Astrocyte (in vitro differentiated cells and primary cell): ENCODE data around the gene ERC1. TPM values are rescaled to one million over a fixed set of nuclear protein-coding genes. Genes with fewer than 3 reads are reported as not detected.

Experiments
- DNase-seq: peaks from one replicate; pipeline ENCODE4 v3.0.0-alpha.2; 2010; ENCODE audit warnings: low read depth
- FAIRE-seq: peaks from 2 replicates; lab custom pipeline; 2011; peaks lifted over from hg19 to GRCh38; lab: Jason Lieb, UNC
- H2AFZ ChIP-seq: 2 replicates; pipeline ENCODE4 v1.6.0; 2012; ENCODE audit warnings: low read depth, low read length, inconsistent platforms
- H3K27ac ChIP-seq: 2 replicates; pipeline ENCODE4 v1.5.1; 2011; ENCODE audit warnings: low read depth, low read length, inconsistent platforms
- H3K27me3 ChIP-seq: 2 replicates; pipeline ENCODE4 v1.6.0; 2011; ENCODE audit warnings: low read length, inconsistent platforms; ENCODE audit not compliant: insufficient read depth
- H3K36me3 ChIP-seq: 2 replicates; pipeline ENCODE4 v1.5.1; 2011; ENCODE audit warnings: low read length, inconsistent platforms; ENCODE audit not compliant: insufficient read depth
- H3K4me1 ChIP-seq: 2 replicates; pipeline ENCODE4 v1.5.1; 2011; ENCODE audit warnings: low read length, inconsistent platforms; ENCODE audit not compliant: insufficient read depth
- H3K4me2 ChIP-seq: 2 replicates; pipeline ENCODE4 v1.6.0; 2012; ENCODE audit warnings: low read length, inconsistent platforms
- H3K4me3 ChIP-seq: 2 replicates; pipeline ENCODE4 v1.5.1; 2011; ENCODE audit warnings: low read depth, mild to moderate bottlenecking, low read length, inconsistent platforms; ENCODE audit not compliant: insufficient read depth
- H3K79me2 ChIP-seq: 2 replicates; pipeline ENCODE4 v1.6.0; 2012; ENCODE audit warnings: mild to moderate bottlenecking, low read length, inconsistent platforms; ENCODE audit not compliant: insufficient read depth
- H3K9ac ChIP-seq: 2 replicates; pipeline ENCODE4 v1.6.0; 2012; ENCODE audit warnings: mild to moderate bottlenecking, low read length, inconsistent platforms
- H3K9me3 ChIP-seq: 2 replicates; pipeline ENCODE4 v1.5.1; 2012; ENCODE audit warnings: low read depth, mild to moderate bottlenecking, low read length, inconsistent platforms; ENCODE audit not compliant: insufficient read depth
- H4K20me1 ChIP-seq: 2 replicates; pipeline ENCODE4 v1.6.0; 2012; ENCODE audit warnings: low read length, inconsistent platforms; ENCODE audit not compliant: insufficient read depth
- H3K27ac Mint-ChIP-seq: one replicate; pipeline ENCODE4 v1.8.0; 2021; ENCODE audit warnings: mild to moderate bottlenecking, mixed read lengths; ENCODE audit not compliant: unreplicated experiment
- H3K27me3 Mint-ChIP-seq: one replicate; pipeline ENCODE4 v1.8.0; 2021; ENCODE audit warnings: low read depth, mixed read lengths; ENCODE audit not compliant: unreplicated experiment
- H3K36me3 Mint-ChIP-seq: one replicate; pipeline ENCODE4 v1.8.0; 2021; ENCODE audit warnings: low read depth, mixed read lengths; ENCODE audit not compliant: unreplicated experiment
- H3K4me1 Mint-ChIP-seq: one replicate; pipeline ENCODE4 v1.8.0; 2021; ENCODE audit warnings: low read depth, mixed read lengths; ENCODE audit not compliant: unreplicated experiment
- H3K4me3 Mint-ChIP-seq: one replicate; pipeline ENCODE4 v1.8.0; 2021; ENCODE audit warnings: mild to moderate bottlenecking, moderate library complexity, mixed read lengths; ENCODE audit not compliant: unreplicated experiment
- H3K9me3 Mint-ChIP-seq: one replicate; pipeline ENCODE4 v1.8.0; 2021; ENCODE audit warnings: mild to moderate bottlenecking, mixed read lengths; ENCODE audit not compliant: unreplicated experiment
- CTCF ChIP-seq: IDR thresholded peaks from 2 replicates; pipeline ENCODE4 v1.5.1; 2011; ENCODE audit warnings: low read depth, mild to moderate bottlenecking, inconsistent platforms, low read length, moderate library complexity; ENCODE audit not compliant: insufficient read depth
- EZH2 ChIP-seq: IDR thresholded peaks from 2 replicates; pipeline ENCODE4 v1.6.1; 2012; ENCODE audit warnings: mild to moderate bottlenecking, low read length, inconsistent platforms; ENCODE audit not compliant: insufficient read depth
- total RNA-seq: library from RNA; stranded (reverse); gene quantifications from 2 replicates; pipeline ENCODE4 v1.2.1, GENCODE V29; 2021

The ERC1 gene
- total RNA-seq, 1 donor from 2014 or later = 67.1 TPM

GRCh38 chr12:1401891-1402290, 410.9 kb downstream of the ERC1 start:
- no peaks in the 10 kb centered on the region for H3K36me3 ChIP-seq
- no peak overlapping the region for H3K4me3 ChIP-seq
- H3K9me3 Mint-ChIP-seq = no peaks in the 10 kb centered on the region
- H4K20me1 ChIP-seq = no peaks in the 10 kb centered on the region
- no peak overlapping the region for H3K9ac ChIP-seq
- no peak overlapping the region for H2AFZ ChIP-seq
- no peak overlapping the region for H3K27ac ChIP-seq
- no peaks in the 10 kb centered on the region for H3K27me3 Mint-ChIP-seq
- H3K4me1 ChIP-seq = no peaks in the 10 kb centered on the region
- H3K27ac Mint-ChIP-seq = no peak overlapping the region
- TF ChIP-seq CTCF (no peak), EZH2 (no peak)
- no peaks in the 10 kb centered on the region for H3K36me3 Mint-ChIP-seq
- no peaks in the 10 kb centered on the region for H3K9me3 ChIP-seq
- DNase-seq (no peak), FAIRE-seq (no peak)
- H3K4me1 Mint-ChIP-seq = no peaks in the 10 kb centered on the region
- H3K4me3 Mint-ChIP-seq = no peak overlapping the region
- no peaks in the 10 kb centered on the region for H3K27me3 ChIP-seq
- no peaks in the 10 kb centered on the region for H3K79me2 ChIP-seq
- H3K4me2 ChIP-seq = no peak overlapping the region

GRCh38 chr12:1403417-1403816, 412.4 kb downstream of the ERC1 start:
- Histone ChIP-seq H3K27me3 (no peaks in the 10 kb centered on the region), H3K4me2 (no peak overlapping the region), H3K27ac (no peak overlapping the region), H3K9me3 (no peaks in the 10 kb centered on the region), H4K20me1 (no peaks in the 10 kb centered on the region), H3K9ac (no peak overlapping the region), H3K4me3 (no peak overlapping the region), H3K4me1 (no peaks in the 10 kb centered on the region), H3K36me3 (no peaks in the 10 kb centered on the region), H2AFZ (no peak overlapping the region), H3K79me2 (no peaks in the 10 kb centered on the region)
- H3K27me3 Mint-ChIP-seq = no peaks in the 10 kb centered on the region
- FAIRE-seq = peak; percentile 32
- H3K4me1 Mint-ChIP-seq = no peaks in the 10 kb centered on the region
- H3K9me3 Mint-ChIP-seq = no peaks in the 10 kb centered on the region
- H3K36me3 Mint-ChIP-seq = no peaks in the 10 kb centered on the region
- H3K4me3 Mint-ChIP-seq = no peak overlapping the region
- TF ChIP-seq CTCF = no peak
- no peak for TF ChIP-seq EZH2
- no peak for DNase-seq
- H3K27ac Mint-ChIP-seq = no peak overlapping the region

GRCh38 chr12:1405619-1406018, 414.6 kb downstream of the ERC1 start:
- H3K36me3 Mint-ChIP-seq = peaks cover 4% of the 10 kb centered on the region
- Histone ChIP-seq H3K4me3 (no peak overlapping the region), H3K4me2 (no peak overlapping the region), H3K27ac (no peak overlapping the region), H4K20me1 (no peaks in the 10 kb centered on the region), H2AFZ (no peak overlapping the region), H3K4me1 (no peaks in the 10 kb centered on the region), H3K9me3 (no peaks in the 10 kb centered on the region), H3K36me3 (no peaks in the 10 kb centered on the region), H3K9ac (no peak overlapping the region), H3K27me3 (no peaks in the 10 kb centered on the region), H3K79me2 (no peaks in the 10 kb centered on the region)
- H3K4me3 Mint-ChIP-seq = no peak overlapping the region
- no peaks in the 10 kb centered on the region for H3K9me3 Mint-ChIP-seq
- H3K4me1 Mint-ChIP-seq = no peaks in the 10 kb centered on the region
- TF ChIP-seq CTCF (no peak), EZH2 (no peak)
- no peak for FAIRE-seq
- H3K27ac Mint-ChIP-seq = no peak overlapping the region
- H3K27me3 Mint-ChIP-seq = no peaks in the 10 kb centered on the region
- no peak for DNase-seq
